T-cell (primary cell): ENCODE measurements around the gene SMIM5. TPM values are rescaled to one million over a fixed set of nuclear protein-coding genes. Genes with fewer than 3 reads are reported as not detected.
A peak's percentile ranks its signal among the peaks of the same experiment; 100 is the strongest.

Experiments
- ATAC-seq, 4 experiments: fragments of 200-7000 bp in 3 of 4; fragments of 150-1000 bp in 1 of 4; cut with Tn5 transposase; replicated peaks in 1 of 4; 1 replicate in 3 of 4; 2 replicates in 1 of 4; pipeline ENCODE4 v1.10.0; 2021; ENCODE audit warnings: moderate library complexity in 3 of 4, mild to moderate bottlenecking in 2 of 4, moderate number of reproducible peaks in 1 of 4
- CTCF ChIA-PET, 2 donors: fragments of 300-600 bp; sonication (Branson Sonifier 250); formaldehyde crosslinking; loops; one replicate each; lab custom pipeline; 2022; ENCODE audit warnings: antibody characterized with exemption in 2 of 2; lab: Charles Lee
- POLR2A ChIA-PET, 2 donors: fragments of 300-600 bp; sonication (Branson Sonifier 250); formaldehyde crosslinking; loops; one replicate each; lab custom pipeline; 2022; ENCODE audit warnings: antibody characterized with exemption in 2 of 2; lab: Charles Lee
- DNase-seq, 35 experiments: peaks; one replicate each; pipeline versions ENCODE4 v3.0.0 to v3.0.0-alpha.2; 2013 to 2023
- H3K27ac ChIP-seq: one replicate; pipeline ENCODE4 v1.5.1; 2013; ENCODE audit warnings: low read length
- H3K27me3 ChIP-seq, 2 experiments: replicated peaks in 1 of 2; 1 replicate in 1 of 2; 2 replicates in 1 of 2; pipeline versions ENCODE4 v1.6.1 to v1.7.0; 2013; ENCODE audit warnings: low read length in 1 of 2, mixed read lengths in 1 of 2; ENCODE audit not compliant: control insufficient read depth in 2 of 2, insufficient read depth in 2 of 2; ENCODE audit errors: extremely low read depth in 1 of 2
- H3K36me3 ChIP-seq, 2 donors: 1 replicate in 1 of 2; 2 replicates in 1 of 2; pipeline versions ENCODE4 v1.6.1 to v1.7.0; 2013; ENCODE audit warnings: low read length in 1 of 2; ENCODE audit not compliant: control insufficient read depth in 2 of 2, insufficient read depth in 1 of 2; ENCODE audit errors: extremely low read depth in 1 of 2
- H3K4me1 ChIP-seq, 2 experiments: 1 replicate in 1 of 2; 2 replicates in 1 of 2; pipeline versions ENCODE4 v1.6.1 to v1.7.0; 2013; ENCODE audit warnings: low read length in 2 of 2, mixed read lengths in 1 of 2; ENCODE audit not compliant: insufficient read depth in 2 of 2, control insufficient read depth in 1 of 2; ENCODE audit errors: extremely low read depth in 1 of 2
- H3K4me3 ChIP-seq, 2 donors: 1 replicate in 1 of 2; 2 replicates in 1 of 2; pipeline versions ENCODE4 v1.5.1 to v1.7.0; 2013; ENCODE audit warnings: mild to moderate bottlenecking in 2 of 2, low read length in 1 of 2, moderate library complexity in 1 of 2; ENCODE audit not compliant: control insufficient read depth in 1 of 2; ENCODE audit errors: extremely low read depth in 1 of 2
- H3K9me3 ChIP-seq: 2 replicates; pipeline ENCODE4 v1.7.0; 2013
- H3K27ac Mint-ChIP-seq, 2 donors: one replicate each; pipeline ENCODE4 v1.8.0; 2020 to 2021; ENCODE audit warnings: mild to moderate bottlenecking in 2 of 2, mixed read lengths in 2 of 2
- H3K27me3 Mint-ChIP-seq, 2 donors: one replicate each; pipeline ENCODE4 v1.8.0; 2021 to 2022; ENCODE audit warnings: mixed read lengths in 2 of 2
- H3K36me3 Mint-ChIP-seq: one replicate; pipeline ENCODE4 v1.8.0; 2021; ENCODE audit warnings: mixed read lengths
- H3K4me1 Mint-ChIP-seq, 3 donors: one replicate each; pipeline ENCODE4 v1.8.0; 2020 to 2022; ENCODE audit warnings: mixed read lengths in 3 of 3, mild to moderate bottlenecking in 1 of 3
- H3K4me3 Mint-ChIP-seq, 3 donors: one replicate each; pipeline ENCODE4 v1.8.0; 2020 to 2022; ENCODE audit warnings: mild to moderate bottlenecking in 3 of 3, mixed read lengths in 3 of 3, moderate library complexity in 3 of 3
- H3K9me3 Mint-ChIP-seq, 3 donors: one replicate each; pipeline ENCODE4 v1.8.0; 2020 to 2022; ENCODE audit warnings: mixed read lengths in 3 of 3
- WGBS: methylation state at CpG from one replicate; pipeline ENCODE4 v1.1.5; 2013; ENCODE audit warnings: missing lambda C conversion rate; ENCODE audit not compliant: insufficient coverage; 5-methylcytosine and 5-hydroxymethylcytosine counted together
- total RNA-seq, 35 experiments: library from RNA in 6 of 35; stranded (reverse) in 6 of 35; fragments of 120-200 nt in 1 of 35; gene quantifications; one replicate each; pipeline versions ENCODE4 v1.2.1 to v1.2.4 and lab custom pipeline; 2013 to 2026

SMIM5 gene
- total RNA-seq, 5 donors from 2014 or later (not counting 1 experiment from before 2014, with no cell fraction given): 0.35 to 2.2 (median 0.82) TPM

DNA sequence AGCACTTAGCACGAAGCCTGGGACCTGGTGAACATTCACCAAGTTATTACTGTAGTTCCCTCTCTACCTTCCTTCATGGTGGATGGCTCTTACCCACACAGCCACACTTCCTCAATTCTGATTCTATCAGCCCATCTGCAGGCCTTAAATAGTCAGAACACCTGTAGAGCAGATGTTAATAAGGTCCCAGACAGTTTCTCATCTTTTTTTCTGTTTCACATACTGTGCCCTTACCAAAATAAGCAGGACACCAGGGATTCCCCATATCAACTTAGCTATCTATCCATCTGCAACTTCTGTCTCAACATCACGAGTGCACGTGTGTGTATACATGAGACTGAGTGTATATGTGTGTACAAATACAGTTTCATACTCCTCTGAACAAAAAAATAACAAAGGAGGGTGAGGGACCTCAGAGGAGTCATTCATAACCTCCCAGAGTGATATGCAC, 30.9 kb downstream of the SMIM5 start:
- peaks cover 7 to 13% (median 11%) of the 10 kb centered on the region in 3 donors for H3K4me1 Mint-ChIP-seq
- Histone ChIP-seq H3K36me3 (peaks cover 6 to 47% of the 10 kb centered on the region in 2 donors), H3K27me3 (no peaks in the 10 kb centered on the region), H3K4me3 (no peak overlapping the region), H3K4me1 (peaks cover 14 to 19% of the 10 kb centered on the region in 2 experiments), H3K27ac (no peak overlapping the region), H3K9me3 (no peaks in the 10 kb centered on the region)
- no peak overlapping the region for H3K27ac Mint-ChIP-seq
- DNase-seq (no peak), ATAC-seq (no peak)
- no peaks in the 10 kb centered on the region for H3K27me3 Mint-ChIP-seq
- peaks cover 29% of the 10 kb centered on the region for H3K36me3 Mint-ChIP-seq
- ChIA-PET POLR2A (interaction anchor here in 1 of 2 donors (0.7 kb wide), 1 partner anchor 25 kb away, joined by 14 read pairs; no protein-coding TSS in a partner anchor), CTCF (interaction anchor here in 1 of 2 donors (0.7 kb wide), 1 partner anchor 87 kb away, joined by 5 read pairs; no protein-coding TSS in a partner anchor)
- no CpG with 5 or more reads among the region's 3 CpGs for WGBS
- no peaks in the 10 kb centered on the region for H3K9me3 Mint-ChIP-seq
- H3K4me3 Mint-ChIP-seq: no peak overlapping the region

DNA sequence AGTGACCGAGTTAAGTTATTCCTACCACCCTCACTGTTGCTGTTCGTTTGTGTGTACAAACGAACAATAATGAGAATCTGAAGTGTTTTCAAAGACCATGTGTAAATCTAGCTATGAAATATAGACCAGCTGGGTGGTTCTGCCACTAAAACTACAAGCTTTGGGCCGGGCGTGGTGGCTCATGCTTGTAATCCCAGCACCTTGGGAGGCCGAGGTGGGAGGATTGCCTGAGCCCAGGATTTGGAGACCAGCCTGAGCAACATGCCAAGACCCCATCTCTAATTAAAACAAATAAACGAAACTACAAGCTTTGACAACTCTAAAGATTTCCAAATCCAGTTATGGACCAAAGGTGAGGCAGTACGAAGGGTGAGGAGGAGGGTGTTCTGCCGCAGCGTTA, 32.7 kb downstream of the SMIM5 start:
- no peak overlapping the region for H3K27ac ChIP-seq
- H3K4me1 ChIP-seq: peaks cover 14 to 19% of the 10 kb centered on the region in 2 experiments

DNA sequence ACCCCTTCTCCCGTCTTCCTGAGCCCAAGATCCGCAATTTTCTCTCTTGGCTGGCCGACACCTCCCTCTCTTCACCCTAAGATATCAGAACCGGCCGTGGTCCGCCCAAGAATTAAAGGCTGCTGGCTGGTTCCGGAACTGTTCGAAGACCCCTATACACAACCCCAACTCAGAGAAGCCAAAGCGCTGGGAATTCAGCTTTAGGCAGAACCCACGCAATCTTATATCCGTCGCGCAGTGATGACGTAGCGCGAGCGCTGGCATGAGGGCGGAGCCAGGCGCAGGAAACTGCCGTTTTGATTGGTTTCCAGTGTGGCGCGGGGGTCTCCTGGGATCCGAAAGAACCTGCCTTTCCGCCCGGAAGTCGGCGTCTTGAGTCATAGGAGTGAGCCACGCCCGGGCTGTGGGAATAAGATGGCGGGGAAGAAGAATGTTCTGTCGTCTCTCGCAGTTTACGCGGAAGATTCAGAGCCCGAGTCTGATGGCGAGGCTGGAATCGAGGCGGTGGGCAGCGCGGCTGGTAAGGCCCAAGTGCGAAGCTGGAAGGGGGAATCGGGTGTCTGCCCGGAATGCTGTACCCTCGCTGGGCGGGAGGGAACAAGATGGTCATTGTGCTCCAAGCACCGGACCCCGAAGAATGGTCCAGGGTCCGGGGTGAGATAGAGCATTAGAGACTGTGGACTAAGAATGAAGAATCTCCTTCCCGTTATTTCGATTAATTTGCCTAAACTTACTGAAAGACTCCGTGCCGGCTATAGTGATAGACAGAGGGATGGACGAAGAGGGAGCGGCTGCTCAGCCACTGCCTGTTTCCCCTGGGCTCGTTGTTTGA, 33.9 kb downstream of the SMIM5 start, which contains the start of the genes RECQL5 and SAP30BP:
Gene RECQL5, minus strand, starts transcription at position 196 of the 832 bp plus-strand sequence. CDS start 597 bp downstream, outside the sequence.
Gene SAP30BP, plus strand, starts transcription at position 380 of the 832 bp plus-strand sequence. Its CDS starts 35 bp downstream, at position 415.
- under 1% methylated on average over 50 of the region's 55 CpGs for WGBS
- no peak within 1 kb of the TSS for H3K27ac Mint-ChIP-seq

More for the DNA sequence above, 32.7 kb downstream of the SMIM5 start:
- Histone ChIP-seq H3K36me3 (peaks cover 4 to 48% of the 10 kb centered on the region in 2 donors), H3K4me3 (no peak overlapping the region), H3K9me3 (no peaks in the 10 kb centered on the region), H3K27me3 (no peaks in the 10 kb centered on the region)
- CTCF ChIA-PET: interaction anchor here in 1 of 2 donors (0.6 to 1.4 kb wide), 6 partner anchors 11 to 226 kb away, joined by 3 to 8 read pairs (median 4); no protein-coding TSS in a partner anchor
- H3K4me1 Mint-ChIP-seq: peaks cover 17 to 21% (median 19%) of the 10 kb centered on the region in 3 donors
- no peaks in the 10 kb centered on the region for H3K27me3 Mint-ChIP-seq
- no peaks in the 10 kb centered on the region for H3K9me3 Mint-ChIP-seq
- peak overlapping the region in 2 of 3 donors; percentile 54 to 63 for H3K4me3 Mint-ChIP-seq
- H3K36me3 Mint-ChIP-seq: peaks cover 30% of the 10 kb centered on the region
- ATAC-seq (no peak), DNase-seq (no peak)
- WGBS: 100% methylated on average over 2 of the region's 10 CpGs
- H3K27ac Mint-ChIP-seq: no peak overlapping the region
- POLR2A ChIA-PET: interaction anchor here in 1 of 2 donors (0.6 to 1.4 kb wide), 3 partner anchors 24 to 195 kb away, joined by 3 to 4 read pairs (median 3); no protein-coding TSS in a partner anchor

DNA sequence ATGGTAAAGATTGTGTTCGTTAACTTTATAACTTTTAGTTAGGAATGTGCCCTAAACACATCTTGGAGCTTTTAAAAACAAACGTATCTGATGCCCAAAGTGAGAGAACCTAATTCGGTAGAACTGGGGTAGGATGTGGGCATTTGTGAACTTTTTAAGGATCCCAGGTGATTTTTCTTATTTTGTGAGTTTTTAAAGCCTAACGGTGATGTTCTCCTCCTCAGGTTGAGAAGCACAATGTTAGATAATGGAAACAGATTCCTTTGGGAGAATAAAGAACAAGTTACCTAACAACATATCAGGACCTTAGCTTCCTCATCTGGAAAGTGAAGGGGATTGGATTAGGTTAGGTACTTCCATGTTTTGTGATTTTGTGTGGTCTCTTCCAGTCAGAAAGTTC, 34.6 kb downstream of the SMIM5 start:
- ChIA-PET POLR2A (interaction anchor here (1.0 to 1.2 kb wide), 2 partner anchors 78 to 379 kb away, joined by 3 read pairs; partner anchors contain the start of gene SLC25A19 (in 1 of the 2)), CTCF (interaction anchor here in 1 of 2 donors (2.2 kb wide), 1 partner anchor 82 kb away, joined by 4 read pairs; no protein-coding TSS in a partner anchor)
- Histone ChIP-seq H3K4me1 (peaks cover 14 to 19% of the 10 kb centered on the region in 2 experiments), H3K27me3 (no peaks in the 10 kb centered on the region), H3K4me3 (peak overlapping the region; percentile 95 to 99), H3K27ac (peak overlapping the region; percentile 88), H3K9me3 (no peaks in the 10 kb centered on the region), H3K36me3 (peaks cover 7 to 49% of the 10 kb centered on the region in 2 donors)
- H3K4me3 Mint-ChIP-seq: no peak overlapping the region
- 6% methylated on average over 3 of the region's 4 CpGs for WGBS
- ATAC-seq (no peak), DNase-seq (no peak)
- H3K27me3 Mint-ChIP-seq: no peaks in the 10 kb centered on the region
- H3K27ac Mint-ChIP-seq: no peak overlapping the region
- peaks cover 31% of the 10 kb centered on the region for H3K36me3 Mint-ChIP-seq
- no peaks in the 10 kb centered on the region for H3K9me3 Mint-ChIP-seq
- peaks cover 21 to 24% (median 23%) of the 10 kb centered on the region in 3 donors for H3K4me1 Mint-ChIP-seq

More for the DNA sequence above, 33.9 kb downstream of the SMIM5 start, which contains the start of the genes RECQL5 and SAP30BP:
- no peaks in the 10 kb centered on the region for H3K9me3 ChIP-seq
- H3K27me3 ChIP-seq: no peaks in the 10 kb centered on the region
- peaks cover 14 to 19% of the 10 kb centered on the region in 2 experiments for H3K4me1 ChIP-seq
- peak within 1 kb of the TSS; percentile 95 to 99 for H3K4me3 ChIP-seq
- peak within 1 kb of the TSS; percentile 88 for H3K27ac ChIP-seq
- DNase-seq (peak; percentile 90 to 99 (median 97)), ATAC-seq (peak; percentile 100)
- H3K4me3 Mint-ChIP-seq: peak within 1 kb of the TSS in 2 of 3 donors; percentile 54 to 63
- peaks cover 21 to 24% (median 23%) of the 10 kb centered on the region in 3 donors for H3K4me1 Mint-ChIP-seq
- H3K27me3 Mint-ChIP-seq: no peaks in the 10 kb centered on the region
- POLR2A ChIA-PET: interaction anchor here (0.7 to 1.4 kb wide), 4 partner anchors 22 to 378 kb away, joined by 3 to 4 read pairs (median 3); partner anchors contain the start of gene SLC25A19 (in 1 of the 2)
- CTCF ChIA-PET: interaction anchor here (0.6 to 2.2 kb wide), 8 partner anchors 9 to 238 kb away, joined by 3 to 8 read pairs (median 4); partner anchors contain the start of gene MRPL38 (in 1 of the 2)
- H3K36me3 Mint-ChIP-seq: peaks cover 34% of the 10 kb centered on the region
- no peaks in the 10 kb centered on the region for H3K9me3 Mint-ChIP-seq
- H3K36me3 ChIP-seq: peaks cover 7 to 49% of the 10 kb centered on the region in 2 donors

DNA sequence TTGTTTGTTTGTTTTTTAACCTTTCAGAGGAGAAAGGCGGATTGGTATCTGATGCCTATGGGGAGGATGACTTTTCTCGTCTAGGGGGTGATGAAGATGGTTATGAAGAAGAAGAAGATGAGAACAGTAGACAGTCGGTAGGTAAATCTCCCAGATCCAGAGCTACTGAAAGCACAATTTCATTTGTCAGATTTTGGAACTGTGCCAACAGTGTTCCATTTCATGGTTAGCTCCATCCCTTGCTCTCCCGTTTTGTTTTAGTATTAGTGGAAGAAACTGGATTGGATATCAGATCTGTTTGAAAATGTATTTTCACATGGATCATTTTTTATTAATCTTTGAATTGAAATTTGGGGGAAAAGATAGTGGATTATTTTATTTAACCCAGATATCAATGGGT, 35.3 kb downstream of the SMIM5 start:
- peak overlapping the region; percentile 4 to 18 for H3K27ac Mint-ChIP-seq

More for the DNA sequence above, 35.3 kb downstream of the SMIM5 start:
- H3K4me3 ChIP-seq: no peak overlapping the region
- no peak for ATAC-seq
- no peak overlapping the region for H3K27ac ChIP-seq
- CTCF ChIA-PET: interaction anchor here in 1 of 2 donors (2.2 kb wide), 1 partner anchor 81 kb away, joined by 4 read pairs; no protein-coding TSS in a partner anchor
- no peak for DNase-seq
- peaks cover 23 to 24% (median 23%) of the 10 kb centered on the region in 3 donors for H3K4me1 Mint-ChIP-seq
- peaks cover 34% of the 10 kb centered on the region for H3K36me3 Mint-ChIP-seq
- no peaks in the 10 kb centered on the region for H3K27me3 ChIP-seq
- peaks cover 14 to 19% of the 10 kb centered on the region in 2 experiments for H3K4me1 ChIP-seq
- no peaks in the 10 kb centered on the region for H3K9me3 ChIP-seq
- POLR2A ChIA-PET: interaction anchor here in 1 of 2 donors (1.0 kb wide), 1 partner anchor 77 kb away, joined by 3 read pairs; no protein-coding TSS in a partner anchor
- peaks cover 12 to 52% of the 10 kb centered on the region in 2 donors for H3K36me3 ChIP-seq
- H3K9me3 Mint-ChIP-seq: no peaks in the 10 kb centered on the region
- WGBS: 93% methylated on average over 4 of the region's 4 CpGs
- H3K27me3 Mint-ChIP-seq: no peaks in the 10 kb centered on the region
- no peak overlapping the region for H3K4me3 Mint-ChIP-seq
